Measurements from ENCODE around the gene STXBP5. TPM values are rescaled to one million over a fixed set of nuclear protein-coding genes. Genes with fewer than 3 reads are reported as not detected.

Gene STXBP5
- total RNA-seq, 1 experiment from 2014 or later, result 11.6 TPM

GRCh38 chr6:147397306-147397705, 193.1 kb downstream of the STXBP5 start:
- H3K4me2 ChIP-seq (ENCODE audit: insufficient read depth, insufficient read length, low read length), result no peak overlapping the region
- H4K8ac ChIP-seq (replicated peaks; ENCODE audit: insufficient read length, low read depth, low read length), result no peak overlapping the region
- no peak overlapping the region for H2BK15ac ChIP-seq (ENCODE audit: low read depth, low read length)
- WGBS (ENCODE audit: extremely low coverage, insufficient read length, low lambda C conversion rate), result no CpG with 5 or more reads among the region's 3 CpGs
- no peak overlapping the region for H2BK12ac ChIP-seq (ENCODE audit: insufficient read length, low read depth, low read length)
- H3K56ac ChIP-seq (ENCODE audit: insufficient read length, low read depth, low read length), result no peak overlapping the region
- no peak overlapping the region for H3K4ac ChIP-seq (ENCODE audit: low read depth, low read length)
- DNase-seq, result no peak
- no peaks in the 10 kb centered on the region for H4K20me1 ChIP-seq (ENCODE audit: control insufficient read depth, insufficient read depth, insufficient read length)
- H3K4me3 Mint-ChIP-seq, result no peak overlapping the region
- TF ChIP-seq CTCF (conservative IDR thresholded peaks at IDR 0.05), result no peak
- no peak overlapping the region for H2AK5ac ChIP-seq (ENCODE audit: insufficient read length, low read length)
- no peaks in the 10 kb centered on the region for H3K23me2 ChIP-seq (ENCODE audit: insufficient read length, low read depth, low read length, poor library complexity, severe bottlenecking)
- H3K4me1 Mint-ChIP-seq, result peaks cover 3 to 9% of the 10 kb centered on the region in 2 experiments; a peak in 3 of 4 replicates
- H2BK20ac ChIP-seq (ENCODE audit: low read depth, low read length, poor library complexity, severe bottlenecking), result no peak overlapping the region
- H3K27ac Mint-ChIP-seq, result no peak overlapping the region
- no peaks in the 10 kb centered on the region for H3K79me2 ChIP-seq (ENCODE audit: insufficient read depth, low read length)
- no peak overlapping the region for H4K5ac ChIP-seq (ENCODE audit: insufficient read length, low read depth, low read length)
- H3K4me1 ChIP-seq (ENCODE audit: insufficient read depth, low read length), result no peaks in the 10 kb centered on the region
- H3K9me3 ChIP-seq (ENCODE audit: control insufficient read depth, low read depth, low read length), result peaks cover 4% of the 10 kb centered on the region
- H3K9me3 Mint-ChIP-seq, result peaks cover 18 to 22% of the 10 kb centered on the region in 2 experiments
- H2BK5ac ChIP-seq (ENCODE audit: insufficient read length, low read length), result no peak overlapping the region
- peaks cover 2% of the 10 kb centered on the region; the same call in 1 of the 2 replicates for H3K27me3 Mint-ChIP-seq (ENCODE audit: low read depth)
- no peak overlapping the region for H4K91ac ChIP-seq (ENCODE audit: insufficient read length, low read depth, low read length)
- H3K14ac ChIP-seq (ENCODE audit: insufficient read depth, low read length), result no peak overlapping the region
- no peak overlapping the region for H2BK120ac ChIP-seq (ENCODE audit: low read depth, low read length, poor library complexity, severe bottlenecking)
- no peak overlapping the region for H3K9ac ChIP-seq (ENCODE audit: extremely low read depth, insufficient read length, low read length)
- no peak overlapping the region for H3K23ac ChIP-seq (ENCODE audit: insufficient read length, low read depth, low read length)
- H3K27ac ChIP-seq (ENCODE audit: insufficient read length, low read depth, low read length), result no peak overlapping the region
- H3K27me3 ChIP-seq (ENCODE audit: insufficient read depth, low read length), result no peaks in the 10 kb centered on the region
- no peaks in the 10 kb centered on the region for H3K79me1 ChIP-seq (ENCODE audit: insufficient read depth, low read depth, low read length, poor library complexity, severe bottlenecking)
- H3K18ac ChIP-seq (ENCODE audit: insufficient read length, low read depth, low read length), result no peak overlapping the region
- H3K36me3 Mint-ChIP-seq (ENCODE audit: insufficient read depth in 1 of 3, low read depth in 3 of 3), result peaks cover 12 to 21% (median 15%) of the 10 kb centered on the region in 3 experiments; a peak in 6 of 7 replicates
- H3T11ph ChIP-seq (ENCODE audit: low read length), result no peak overlapping the region
- H2AFZ ChIP-seq (ENCODE audit: low read length), result no peak overlapping the region

Data from H9 (cell line).